ENCODE measurements around the gene NME4. TPM values are rescaled to one million over a fixed set of nuclear protein-coding genes. Genes with fewer than 3 reads are reported as not detected.

NME4 gene
- total RNA-seq, 1 donor from 2014 or later = 154 TPM

DNA sequence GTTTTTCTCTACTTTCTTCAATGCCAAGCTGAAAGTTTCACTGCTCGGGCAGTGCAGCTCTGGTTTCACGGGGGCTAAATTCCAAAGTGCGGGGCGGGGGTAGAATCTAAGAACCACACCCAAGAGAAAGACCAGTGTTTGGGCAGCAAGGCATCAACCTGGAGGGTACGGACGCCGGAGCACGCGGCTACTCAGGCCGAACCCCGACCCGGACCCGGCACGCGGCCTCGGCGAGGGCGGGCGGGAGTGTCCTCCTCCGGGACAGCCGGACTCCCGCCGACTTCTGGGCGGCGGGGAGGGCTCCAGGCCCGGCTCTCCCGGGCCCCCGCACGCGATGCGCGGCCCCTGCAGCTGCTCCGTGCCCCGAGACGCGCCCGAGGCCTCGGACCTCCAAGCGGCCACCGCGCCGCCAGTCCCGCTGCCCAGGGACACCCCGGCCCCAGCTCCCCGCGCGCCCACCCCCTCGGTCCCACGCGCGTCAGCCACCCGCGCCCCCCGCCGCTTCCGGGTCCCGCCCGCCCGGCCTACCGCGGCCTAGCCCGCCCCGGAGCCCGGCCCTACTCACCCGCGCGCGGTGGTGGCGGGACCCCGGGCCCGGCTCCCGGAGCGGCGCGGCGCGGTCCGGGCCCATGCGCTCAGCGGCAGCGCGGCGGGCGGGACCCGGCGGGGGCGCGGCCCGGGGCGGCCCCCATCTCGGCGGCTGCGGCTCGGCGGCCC lies 45.0 kb upstream of the NME4 start:
- DNase-seq (ENCODE audit: low spot score, unreplicated experiment) = no peak
- no peaks in the 10 kb centered on the region for H3K4me1 Mint-ChIP-seq (ENCODE audit: low read depth)
- TF ChIP-seq, protein P1, sequence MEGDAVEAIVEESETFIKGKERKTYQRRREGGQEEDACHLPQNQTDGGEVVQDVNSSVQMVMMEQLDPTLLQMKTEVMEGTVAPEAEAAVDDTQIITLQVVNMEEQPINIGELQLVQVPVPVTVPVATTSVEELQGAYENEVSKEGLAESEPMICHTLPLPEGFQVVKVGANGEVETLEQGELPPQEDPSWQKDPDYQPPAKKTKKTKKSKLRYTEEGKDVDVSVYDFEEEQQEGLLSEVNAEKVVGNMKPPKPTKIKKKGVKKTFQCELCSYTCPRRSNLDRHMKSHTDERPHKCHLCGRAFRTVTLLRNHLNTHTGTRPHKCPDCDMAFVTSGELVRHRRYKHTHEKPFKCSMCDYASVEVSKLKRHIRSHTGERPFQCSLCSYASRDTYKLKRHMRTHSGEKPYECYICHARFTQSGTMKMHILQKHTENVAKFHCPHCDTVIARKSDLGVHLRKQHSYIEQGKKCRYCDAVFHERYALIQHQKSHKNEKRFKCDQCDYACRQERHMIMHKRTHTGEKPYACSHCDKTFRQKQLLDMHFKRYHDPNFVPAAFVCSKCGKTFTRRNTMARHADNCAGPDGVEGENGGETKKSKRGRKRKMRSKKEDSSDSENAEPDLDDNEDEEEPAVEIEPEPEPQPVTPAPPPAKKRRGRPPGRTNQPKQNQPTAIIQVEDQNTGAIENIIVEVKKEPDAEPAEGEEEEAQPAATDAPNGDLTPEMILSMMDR (IDR thresholded peaks at IDR 0.05; ENCODE audit: unreplicated experiment) = no peak
- no peaks in the 10 kb centered on the region for H3K27me3 Mint-ChIP-seq
- H3K36me3 Mint-ChIP-seq (ENCODE audit: insufficient read depth) = peaks cover 4% of the 10 kb centered on the region
- peak overlapping the region; percentile 92 for H3K27ac Mint-ChIP-seq
- H3K4me3 Mint-ChIP-seq (ENCODE audit: low read depth) = peak overlapping the region; percentile 83
- no peaks in the 10 kb centered on the region for H3K9me3 Mint-ChIP-seq (ENCODE audit: low read depth)

DNA sequence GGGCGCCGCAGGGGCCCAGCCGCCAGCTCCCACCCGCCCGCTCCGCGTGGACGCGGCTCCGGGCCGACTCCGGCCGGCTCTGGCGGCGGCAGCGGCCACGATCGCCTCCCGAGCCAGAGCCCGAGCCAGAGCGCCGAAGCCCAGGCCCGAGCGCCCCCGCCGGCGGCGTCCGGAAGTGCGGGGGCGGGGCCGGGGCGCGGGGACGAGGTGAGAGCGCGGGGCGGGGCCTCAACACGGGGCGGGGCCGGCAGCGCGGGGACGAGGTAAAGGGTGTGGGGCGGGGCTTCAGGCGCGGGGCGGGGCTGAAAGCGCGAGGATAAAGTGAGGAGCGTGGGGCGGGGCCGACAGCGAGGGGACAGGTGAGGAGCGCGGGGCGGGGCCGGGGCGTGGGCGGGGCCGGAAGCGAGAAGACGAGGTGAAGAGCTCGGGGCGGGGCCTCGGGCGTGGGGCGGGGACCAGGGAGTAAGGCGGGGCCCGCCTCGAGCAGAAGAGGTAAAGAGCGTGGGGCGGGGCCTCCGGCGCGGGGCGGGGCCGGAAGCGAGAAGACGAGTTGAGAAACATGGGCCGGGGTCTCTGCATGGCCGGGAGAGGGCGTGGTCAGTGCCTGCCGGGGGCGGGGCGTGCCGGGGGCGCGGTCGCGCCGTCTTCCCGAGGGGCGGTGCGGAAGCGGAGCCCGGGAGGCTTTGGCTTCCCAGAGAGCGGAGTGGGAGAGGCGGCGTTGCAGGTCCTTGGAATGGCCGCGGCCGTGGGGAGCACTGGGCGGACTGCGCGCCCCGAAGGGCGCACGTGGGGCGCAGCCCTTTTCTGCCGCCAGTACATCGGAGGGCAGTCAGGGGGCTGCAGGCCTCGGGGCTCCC lies 44.2 kb upstream of the NME4 start, which contains the start of gene AXIN1:
AXIN1 (minus strand) TSS at position 177 of the 857 bp plus-strand sequence. CDS start 5,698 bp downstream, outside the sequence.
- H3K27ac Mint-ChIP-seq = peak within 1 kb of the TSS; percentile 92
- H3K4me3 Mint-ChIP-seq (ENCODE audit: low read depth) = peak within 1 kb of the TSS; percentile 83
- DNase-seq (ENCODE audit: low spot score, unreplicated experiment) = peak; percentile 100
- H3K27me3 Mint-ChIP-seq = no peaks in the 10 kb centered on the region
- peaks cover 1% of the 10 kb centered on the region for H3K36me3 Mint-ChIP-seq (ENCODE audit: insufficient read depth)
- no peaks in the 10 kb centered on the region for H3K4me1 Mint-ChIP-seq (ENCODE audit: low read depth)
- TF ChIP-seq, protein P1 (IDR thresholded peaks at IDR 0.05; ENCODE audit: unreplicated experiment) = peak; percentile 62
- no peaks in the 10 kb centered on the region for H3K9me3 Mint-ChIP-seq (ENCODE audit: low read depth)

DNA sequence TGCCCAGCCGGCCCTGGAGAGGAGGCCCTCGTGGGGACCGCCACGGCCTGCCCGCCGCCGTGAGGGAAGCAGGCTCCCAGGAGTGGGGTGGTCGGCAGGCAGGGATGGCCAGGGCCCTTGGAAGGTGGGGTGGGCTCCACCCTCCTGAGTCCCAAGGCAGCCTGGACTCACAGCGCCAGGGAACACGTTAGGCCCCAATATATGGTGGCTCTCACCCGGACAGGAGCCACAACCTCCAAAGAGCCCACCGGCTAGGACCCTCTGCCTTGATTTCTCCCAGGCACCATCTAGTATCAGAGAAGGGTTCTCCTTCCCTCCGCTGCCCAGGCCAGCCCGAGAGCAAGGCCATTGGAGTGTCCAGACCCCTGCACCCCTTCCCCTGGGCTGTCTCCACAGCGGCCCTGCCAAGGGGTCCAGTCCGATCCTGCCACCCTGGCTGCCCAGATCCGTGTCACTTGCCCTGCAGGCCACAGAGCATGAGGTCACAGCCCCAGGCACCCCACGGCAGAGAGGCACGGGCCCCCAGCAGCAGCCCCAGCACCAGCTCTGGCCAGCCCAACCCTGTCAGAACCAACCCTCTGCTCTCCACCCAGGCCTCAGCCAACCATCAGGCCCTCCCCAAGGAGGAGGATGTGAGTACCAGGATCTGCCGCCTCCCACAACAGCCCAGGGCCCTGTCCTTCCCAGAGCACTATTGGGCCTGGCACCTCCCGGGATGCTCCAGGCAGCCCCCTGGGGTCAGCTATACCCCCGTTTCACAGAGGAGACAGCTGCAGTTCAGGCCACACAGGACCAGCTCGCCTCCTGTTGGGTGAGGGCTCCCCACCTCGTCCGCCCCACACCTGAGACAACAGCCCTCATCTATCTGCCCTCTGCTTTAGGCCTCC lies 43.4 kb upstream of the NME4 start:
- peaks cover 1% of the 10 kb centered on the region for H3K36me3 Mint-ChIP-seq (ENCODE audit: insufficient read depth)

DNA sequence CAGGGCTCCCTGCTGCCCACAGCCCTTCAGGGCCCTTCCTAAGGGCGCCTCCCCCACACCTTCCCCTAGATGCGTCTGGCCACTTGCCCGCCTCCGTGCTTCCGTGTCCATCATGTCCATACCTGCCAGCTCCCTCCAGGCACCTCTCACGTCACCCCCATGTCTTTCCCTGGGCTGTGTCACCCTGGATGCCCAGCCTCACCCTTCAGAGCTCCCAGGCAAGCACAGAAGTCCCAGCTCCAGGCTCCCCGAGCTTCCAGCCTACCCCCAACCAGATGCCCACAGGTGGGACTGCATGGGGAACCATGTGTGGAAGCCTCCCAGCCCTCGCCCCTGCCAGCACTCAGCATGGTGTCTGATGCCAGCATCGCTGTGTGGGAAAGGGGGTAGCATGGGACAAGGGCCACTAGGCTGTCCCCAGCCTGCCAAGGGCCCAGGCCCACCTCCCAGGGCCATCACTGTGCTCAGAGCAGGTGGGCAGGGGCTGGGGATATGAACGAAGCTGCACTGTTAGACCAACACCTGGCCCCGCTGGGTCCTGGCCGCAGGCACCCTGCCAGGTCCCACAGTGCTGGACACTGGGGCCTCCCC lies 42.6 kb upstream of the NME4 start:
- Mint-ChIP-seq H3K9me3 (ENCODE audit: low read depth) (no peaks in the 10 kb centered on the region), H3K36me3 (ENCODE audit: insufficient read depth) (peaks cover 1% of the 10 kb centered on the region), H3K4me1 (ENCODE audit: low read depth) (no peaks in the 10 kb centered on the region), H3K27ac (no peak overlapping the region), H3K27me3 (no peaks in the 10 kb centered on the region), H3K4me3 (ENCODE audit: low read depth) (no peak overlapping the region)
- no peak for DNase-seq (ENCODE audit: low spot score, unreplicated experiment)
- TF ChIP-seq, protein P1 (IDR thresholded peaks at IDR 0.05; ENCODE audit: unreplicated experiment) = no peak

More for the DNA sequence above, 43.4 kb upstream of the NME4 start:
- TF ChIP-seq, protein P1 (IDR thresholded peaks at IDR 0.05; ENCODE audit: unreplicated experiment) = no peak
- H3K27ac Mint-ChIP-seq = no peak overlapping the region
- DNase-seq (ENCODE audit: low spot score, unreplicated experiment) = no peak
- H3K9me3 Mint-ChIP-seq (ENCODE audit: low read depth) = no peaks in the 10 kb centered on the region
- H3K4me3 Mint-ChIP-seq (ENCODE audit: low read depth) = no peak overlapping the region
- H3K4me1 Mint-ChIP-seq (ENCODE audit: low read depth) = no peaks in the 10 kb centered on the region
- no peaks in the 10 kb centered on the region for H3K27me3 Mint-ChIP-seq

Measured in progenitor cell of endocrine pancreas (in vitro differentiated cells).